ENCODE measurements around the gene GYS1. TPM values are rescaled to one million over a fixed set of nuclear protein-coding genes. Genes with fewer than 3 reads are reported as not detected.
A peak's percentile ranks its signal among the peaks of the same experiment; 100 is the strongest.
"Not testable (repeated sequence)": the region's sequence is repeated elsewhere in the genome, so short reads cannot be mapped to it uniquely, and the experiment has no call there.

GYS1 gene
- total RNA-seq, result 50.7 and 52.7 TPM in 2 replicates

DNA sequence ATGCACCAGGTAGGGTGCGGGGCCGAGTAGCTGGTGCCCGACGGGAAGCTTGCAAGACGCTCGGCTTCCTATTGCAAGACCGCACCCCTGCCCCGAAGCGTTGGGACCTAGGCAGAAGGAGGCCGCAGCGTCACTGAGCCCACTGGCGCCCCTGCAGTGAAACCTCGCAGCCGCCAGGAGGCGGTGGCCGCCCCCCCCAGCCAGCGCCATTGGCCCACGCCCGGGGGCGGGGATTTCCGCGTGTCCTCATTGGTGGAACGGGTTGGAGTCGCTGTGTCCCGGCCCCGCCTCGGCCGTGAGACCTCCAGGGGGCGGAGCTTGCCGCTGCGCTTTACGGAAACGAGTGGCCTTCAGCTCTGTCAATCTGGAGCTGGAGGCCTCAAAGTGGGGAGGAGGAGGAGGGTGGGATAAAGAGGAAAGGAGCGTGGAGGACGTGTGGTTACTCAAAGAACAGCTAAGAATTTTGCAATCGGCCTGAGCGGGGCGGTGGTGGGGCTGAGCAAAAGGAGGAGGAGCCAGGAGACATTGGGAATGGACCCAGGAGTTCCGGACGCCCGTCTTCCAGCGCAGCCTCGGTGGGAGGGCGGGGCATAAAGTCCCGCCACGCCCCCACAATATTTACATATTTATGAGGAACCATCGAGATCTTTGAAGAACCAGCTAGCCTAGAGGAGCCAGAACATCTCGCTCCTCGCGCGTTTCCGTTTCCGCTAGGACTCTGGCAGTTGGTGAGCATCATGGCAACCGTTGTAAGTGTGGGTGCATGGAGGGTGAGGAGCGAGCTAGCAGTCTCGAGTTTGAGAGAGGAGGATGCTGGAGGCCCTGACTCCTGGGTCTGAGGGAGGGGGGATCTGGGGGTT is at the start of gene GYS1, which contains the start of gene RUVBL2:
Gene GYS1, minus strand, starts transcription at position 135 of the 860 bp plus-strand sequence. CDS start 197 bp downstream, outside the sequence.
Gene RUVBL2, plus strand, starts transcription at position 713 of the 860 bp plus-strand sequence. Its CDS starts 25 bp downstream, at position 738.
- CTCF ChIA-PET, result interaction anchor here (0.6 to 2.6 kb wide), 17 partner anchors 10 to 876 kb away, joined by 3 to 18 read pairs (median 3); partner anchors contain the start of gene CGB7
- peaks cover 33% of the 10 kb centered on the region for H3K4me1 Mint-ChIP-seq

DNA sequence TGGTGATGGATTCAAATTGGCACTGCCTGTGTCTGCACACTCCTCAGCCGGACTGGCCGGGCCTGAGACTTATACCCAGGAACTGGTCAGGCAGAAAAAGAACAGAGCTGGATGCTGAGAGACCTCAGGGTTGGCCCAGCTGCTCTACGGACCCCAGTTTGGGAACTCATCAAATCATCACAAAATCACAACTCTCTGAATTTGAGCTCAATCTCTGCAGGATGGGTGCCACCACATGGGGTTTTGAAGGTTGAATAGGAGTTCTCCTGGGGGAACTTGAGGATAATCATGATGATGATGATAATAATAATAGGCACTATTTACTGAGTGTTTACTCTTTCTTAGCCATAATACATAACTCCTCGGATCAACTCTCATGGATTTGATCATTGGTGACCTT is 49.6 kb upstream of the GYS1 start:
- H3K27me3 Mint-ChIP-seq; H3K36me3 Mint-ChIP-seq (ENCODE audit: low read depth); POLR2A ChIA-PET; H3K27ac Mint-ChIP-seq; intact Hi-C loops (cut with micrococcal nuclease); H3K4me1 Mint-ChIP-seq; H3K4me3 Mint-ChIP-seq; DNase-seq; H3K9me3 Mint-ChIP-seq; CTCF ChIA-PET; ATAC-seq (ENCODE audit: low read depth): not testable (repeated sequence)

More for the DNA sequence above, at the start of gene GYS1, which contains the start of gene RUVBL2:
- Mint-ChIP-seq H3K27ac (peak within 1 kb of the TSS; percentile 97), H3K4me3 (peak within 1 kb of the TSS; percentile 97), H3K27me3 (no peaks in the 10 kb centered on the region), H3K9me3 (no peaks in the 10 kb centered on the region), H3K36me3 (ENCODE audit: low read depth) (peaks cover 21% of the 10 kb centered on the region)
- intact Hi-C loops (cut with micrococcal nuclease), result loop anchor here (1.0 to 10.0 kb wide), 11 partner anchors 17 to 881 kb away; partner anchors contain the start of genes AKT1S1, BAX, C19orf73 and CA11
- DNase-seq (peak; percentile 96), ATAC-seq (ENCODE audit: low read depth) (peak; percentile 92)
- POLR2A ChIA-PET, result interaction anchor here (0.5 to 3.6 kb wide), 48 partner anchors 10 to 850 kb away, joined by 3 to 51 read pairs (median 4); partner anchors contain the start of genes ALDH16A1, BAX, BCAT2 and CARD8
- TF ChIP-seq, protein P1, sequence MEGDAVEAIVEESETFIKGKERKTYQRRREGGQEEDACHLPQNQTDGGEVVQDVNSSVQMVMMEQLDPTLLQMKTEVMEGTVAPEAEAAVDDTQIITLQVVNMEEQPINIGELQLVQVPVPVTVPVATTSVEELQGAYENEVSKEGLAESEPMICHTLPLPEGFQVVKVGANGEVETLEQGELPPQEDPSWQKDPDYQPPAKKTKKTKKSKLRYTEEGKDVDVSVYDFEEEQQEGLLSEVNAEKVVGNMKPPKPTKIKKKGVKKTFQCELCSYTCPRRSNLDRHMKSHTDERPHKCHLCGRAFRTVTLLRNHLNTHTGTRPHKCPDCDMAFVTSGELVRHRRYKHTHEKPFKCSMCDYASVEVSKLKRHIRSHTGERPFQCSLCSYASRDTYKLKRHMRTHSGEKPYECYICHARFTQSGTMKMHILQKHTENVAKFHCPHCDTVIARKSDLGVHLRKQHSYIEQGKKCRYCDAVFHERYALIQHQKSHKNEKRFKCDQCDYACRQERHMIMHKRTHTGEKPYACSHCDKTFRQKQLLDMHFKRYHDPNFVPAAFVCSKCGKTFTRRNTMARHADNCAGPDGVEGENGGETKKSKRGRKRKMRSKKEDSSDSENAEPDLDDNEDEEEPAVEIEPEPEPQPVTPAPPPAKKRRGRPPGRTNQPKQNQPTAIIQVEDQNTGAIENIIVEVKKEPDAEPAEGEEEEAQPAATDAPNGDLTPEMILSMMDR (IDR thresholded peaks at IDR 0.05), result peak; percentile 94

DNA sequence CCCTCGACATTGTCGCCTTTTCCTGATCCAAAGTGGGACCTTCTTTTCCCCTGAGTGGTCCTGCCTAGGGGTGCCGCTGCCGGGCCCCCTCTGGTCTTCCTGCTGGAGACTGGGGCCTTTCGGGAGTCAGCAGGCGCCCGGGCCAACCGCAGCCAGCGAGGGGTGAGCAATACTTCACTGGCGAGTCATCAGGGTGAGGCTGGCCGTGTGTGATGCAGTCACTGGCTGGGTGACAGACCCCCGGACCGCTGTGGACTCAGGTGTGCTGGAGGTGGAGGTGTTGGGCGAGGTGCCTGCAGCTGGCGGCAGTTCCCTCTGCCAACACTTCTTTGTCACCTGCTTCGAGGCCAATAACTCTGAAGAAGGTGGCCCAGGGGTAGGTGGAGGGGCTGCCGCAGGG is 49.1 kb upstream of the GYS1 start:
- TF ChIP-seq, protein P1 (IDR thresholded peaks at IDR 0.05), result no peak
- H3K4me1 Mint-ChIP-seq, result no peaks in the 10 kb centered on the region
- ATAC-seq (ENCODE audit: low read depth) (no peak), DNase-seq (no peak)
- no peak overlapping the region for H3K27ac Mint-ChIP-seq
- intact Hi-C loops (cut with micrococcal nuclease), result no loop called here
- ChIA-PET POLR2A (no interaction called here), CTCF (no interaction called here)
- H3K9me3 Mint-ChIP-seq, result no peaks in the 10 kb centered on the region
- H3K27me3 Mint-ChIP-seq, result peaks cover 6% of the 10 kb centered on the region
- no peaks in the 10 kb centered on the region for H3K36me3 Mint-ChIP-seq (ENCODE audit: low read depth)
- H3K4me3 Mint-ChIP-seq, result no peak overlapping the region

DNA sequence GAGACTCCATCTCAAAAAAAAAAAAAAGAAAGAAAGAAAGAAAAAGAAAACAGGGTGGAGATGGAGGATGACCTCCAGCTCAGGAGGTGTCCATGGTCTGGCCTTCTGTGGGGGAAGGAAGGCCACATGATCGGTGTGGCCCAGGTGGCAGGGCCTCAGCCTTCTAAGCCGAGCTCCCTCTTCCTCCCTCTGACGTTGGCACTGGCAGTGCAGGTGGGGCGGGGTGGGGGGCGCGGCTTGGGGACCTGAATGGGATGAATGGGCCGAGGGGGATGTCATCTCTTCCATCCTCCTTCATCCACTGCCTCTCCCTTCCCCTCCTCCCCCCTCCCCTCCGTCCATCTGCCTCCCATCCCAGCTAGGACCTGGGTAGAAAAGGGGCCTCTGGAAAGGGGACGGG is 46.6 kb upstream of the GYS1 start:
- CTCF ChIA-PET; H3K36me3 Mint-ChIP-seq (ENCODE audit: low read depth); DNase-seq; intact Hi-C loops (cut with micrococcal nuclease); H3K9me3 Mint-ChIP-seq; H3K27ac Mint-ChIP-seq; H3K4me3 Mint-ChIP-seq; POLR2A ChIA-PET; H3K4me1 Mint-ChIP-seq; H3K27me3 Mint-ChIP-seq; ATAC-seq (ENCODE audit: low read depth): not testable (repeated sequence)

DNA sequence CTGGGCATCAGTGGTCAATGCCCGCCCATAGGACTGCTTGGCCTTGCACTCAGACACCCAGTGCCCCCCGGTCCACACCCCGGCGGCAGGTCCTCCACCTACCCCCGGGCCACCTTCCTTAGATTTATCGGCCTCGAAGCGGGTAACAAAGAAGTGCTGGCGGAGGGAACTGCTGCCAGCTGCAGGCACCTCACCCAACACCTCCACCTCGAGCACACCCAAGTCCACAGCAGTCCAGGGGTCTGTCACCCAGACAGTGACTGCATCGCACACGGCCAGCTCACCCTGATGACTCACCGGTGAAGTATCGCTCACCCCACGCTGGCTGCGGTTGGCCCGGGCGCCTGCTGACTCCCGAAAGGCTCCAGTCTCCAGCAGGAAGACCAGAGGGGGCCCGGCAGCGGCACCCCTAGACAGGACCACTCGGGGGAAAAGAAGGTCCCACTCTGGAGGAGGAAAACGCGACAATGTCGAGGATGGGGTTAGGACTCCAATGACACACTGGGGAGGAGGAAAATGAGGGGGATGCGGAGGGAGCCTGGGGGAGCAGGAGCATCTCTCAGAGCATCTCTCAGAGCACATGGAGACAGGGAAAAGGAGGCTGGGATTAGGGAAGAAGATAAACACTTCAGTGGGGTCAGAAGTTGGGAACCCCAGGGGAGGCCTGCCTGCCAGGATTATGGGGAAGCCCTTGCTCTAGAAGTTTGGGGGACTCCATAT is 45.6 kb upstream of the GYS1 start:
- H3K27me3 Mint-ChIP-seq; H3K4me1 Mint-ChIP-seq; H3K27ac Mint-ChIP-seq; DNase-seq; ATAC-seq (ENCODE audit: low read depth); H3K4me3 Mint-ChIP-seq; H3K9me3 Mint-ChIP-seq; H3K36me3 Mint-ChIP-seq (ENCODE audit: low read depth); POLR2A ChIA-PET; intact Hi-C loops (cut with micrococcal nuclease): not testable (repeated sequence)
- CTCF ChIA-PET, result interaction anchor here (0.6 kb wide), 1 partner anchor 37 kb away, joined by 3 read pairs; no protein-coding TSS in a partner anchor

DNA sequence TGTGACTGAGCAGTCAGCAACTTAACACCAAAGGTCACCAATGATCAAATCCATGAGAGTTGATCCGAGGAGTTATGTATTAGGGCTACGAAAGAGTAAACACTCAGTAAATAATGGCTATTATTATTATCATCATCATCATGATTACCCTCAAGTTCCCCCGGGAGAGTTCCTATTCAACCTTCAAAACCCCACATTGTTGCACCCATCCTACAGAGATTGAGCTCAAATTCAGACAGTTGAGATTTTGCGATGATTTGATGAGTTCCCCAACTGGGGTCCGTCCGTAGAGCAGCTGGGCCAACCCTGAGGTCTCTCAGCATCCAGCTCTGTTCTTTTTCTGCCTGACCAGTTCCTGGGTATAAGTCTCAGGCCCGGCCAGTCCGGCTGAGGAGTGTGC is 45.0 kb upstream of the GYS1 start:
- ATAC-seq (ENCODE audit: low read depth); H3K9me3 Mint-ChIP-seq; H3K27me3 Mint-ChIP-seq; DNase-seq; POLR2A ChIA-PET; intact Hi-C loops (cut with micrococcal nuclease); H3K27ac Mint-ChIP-seq; H3K4me3 Mint-ChIP-seq; H3K4me1 Mint-ChIP-seq; H3K36me3 Mint-ChIP-seq (ENCODE audit: low read depth): not testable (repeated sequence)
- CTCF ChIA-PET, result interaction anchor here (0.6 kb wide), 1 partner anchor 36 kb away, joined by 3 read pairs; no protein-coding TSS in a partner anchor

DNA sequence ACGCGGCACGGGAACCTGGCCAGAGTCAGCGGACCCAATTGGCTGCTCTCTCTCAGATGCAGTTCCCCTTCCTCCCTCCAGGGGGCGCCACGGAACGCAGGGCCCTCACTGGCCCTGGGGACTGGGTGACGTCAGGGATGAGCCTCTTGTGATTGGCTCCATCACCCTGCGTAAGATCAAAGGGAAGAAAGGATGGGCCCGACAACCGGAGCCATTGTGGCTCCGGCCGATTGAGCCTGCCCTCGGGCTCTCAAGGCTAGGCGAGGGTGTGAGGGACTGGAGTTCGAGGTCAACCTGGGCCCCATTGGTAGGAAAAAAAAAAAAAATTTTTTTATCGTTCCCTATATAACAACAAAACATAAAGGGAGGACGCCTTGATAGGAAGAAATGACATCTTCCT is 43.7 kb upstream of the GYS1 start, which contains the start of gene CGB1:
Gene CGB1, minus strand, starts transcription at position 81 of the 400 bp plus-strand sequence. CDS start 184 bp downstream, outside the sequence.
- intact Hi-C loops (cut with micrococcal nuclease); POLR2A ChIA-PET; ATAC-seq (ENCODE audit: low read depth); H3K27ac Mint-ChIP-seq; DNase-seq; H3K9me3 Mint-ChIP-seq; CTCF ChIA-PET; H3K4me1 Mint-ChIP-seq; H3K4me3 Mint-ChIP-seq; H3K36me3 Mint-ChIP-seq (ENCODE audit: low read depth); H3K27me3 Mint-ChIP-seq: not testable (repeated sequence)

DNA sequence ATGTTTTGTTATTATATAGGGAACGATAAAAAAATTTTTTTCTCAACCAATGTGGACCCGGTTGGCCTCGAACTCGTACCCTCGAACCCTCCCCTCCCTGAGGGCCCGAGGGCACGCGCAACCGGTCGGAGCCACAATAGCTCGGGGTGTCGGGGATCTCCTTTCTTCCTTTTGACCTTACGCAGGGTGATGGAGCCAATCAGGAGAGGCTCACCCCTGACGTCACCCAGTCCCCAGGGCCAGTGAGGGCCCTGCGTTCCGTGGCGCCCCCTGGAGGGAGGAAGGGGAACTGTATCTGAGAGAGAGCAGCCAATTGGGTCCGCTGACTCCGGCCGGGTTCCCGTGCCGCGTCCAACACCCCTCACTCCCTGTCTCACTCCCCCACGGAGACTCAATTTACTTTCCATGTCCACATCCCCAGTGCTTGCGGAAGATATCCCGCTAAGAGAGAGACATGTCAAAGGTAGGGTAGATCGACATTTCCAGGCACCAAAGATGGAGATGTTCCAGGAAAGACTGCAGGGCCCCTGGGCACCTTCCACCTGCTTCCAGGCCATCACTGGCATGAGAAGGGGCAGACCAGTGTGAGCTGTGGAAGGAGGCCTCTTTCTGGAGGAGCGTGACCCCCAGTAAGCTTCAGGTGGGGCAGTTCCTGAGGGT is 38.7 kb upstream of the GYS1 start, which contains the start of gene CGB2:
Gene CGB2, plus strand, starts transcription at position 249 of the 660 bp plus-strand sequence. Its CDS starts 206 bp downstream, at position 455.
- H3K27ac Mint-ChIP-seq; intact Hi-C loops (cut with micrococcal nuclease); POLR2A ChIA-PET; H3K27me3 Mint-ChIP-seq; H3K4me1 Mint-ChIP-seq; H3K4me3 Mint-ChIP-seq; DNase-seq; CTCF ChIA-PET; H3K36me3 Mint-ChIP-seq (ENCODE audit: low read depth); H3K9me3 Mint-ChIP-seq: not testable (repeated sequence)
- ATAC-seq (ENCODE audit: low read depth), result peak; percentile 25

DNA sequence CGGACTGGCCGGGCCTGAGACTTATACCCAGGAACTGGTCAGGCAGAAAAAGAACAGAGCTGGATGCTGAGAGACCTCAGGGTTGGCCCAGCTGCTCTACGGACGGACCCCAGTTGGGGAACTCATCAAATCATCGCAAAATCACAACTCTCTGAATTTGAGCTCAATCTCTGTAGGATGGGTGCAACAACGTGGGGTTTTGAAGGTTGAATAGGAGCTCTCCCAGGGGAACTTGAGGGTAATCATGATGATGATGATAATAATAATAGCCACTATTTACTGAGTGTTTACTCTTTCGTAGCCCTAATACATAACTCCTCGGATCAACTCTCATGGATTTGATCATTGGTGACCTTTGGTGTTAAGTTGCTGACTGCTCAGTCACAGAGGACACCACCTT is 37.2 kb upstream of the GYS1 start:
- ATAC-seq (ENCODE audit: low read depth); DNase-seq; intact Hi-C loops (cut with micrococcal nuclease); CTCF ChIA-PET; H3K27ac Mint-ChIP-seq; H3K27me3 Mint-ChIP-seq; H3K36me3 Mint-ChIP-seq (ENCODE audit: low read depth); POLR2A ChIA-PET; H3K4me3 Mint-ChIP-seq; H3K9me3 Mint-ChIP-seq; H3K4me1 Mint-ChIP-seq: not testable (repeated sequence)

Measured in activated B cell treated with CpG ODN at 0.5 μM for 24 hours (primary cell).